ENCODE measurements around the gene WFS1. TPM values are rescaled to one million over a fixed set of nuclear protein-coding genes. Genes with fewer than 3 reads are reported as not detected.

The WFS1 gene
- total and polyA plus RNA-seq, 9 of the 15 experiments (the other 6 are each of a cell fraction or from before 2014, with no cell fraction given), result 0.01 to 0.29 (median 0.03) TPM; not detected in 5

DNA sequence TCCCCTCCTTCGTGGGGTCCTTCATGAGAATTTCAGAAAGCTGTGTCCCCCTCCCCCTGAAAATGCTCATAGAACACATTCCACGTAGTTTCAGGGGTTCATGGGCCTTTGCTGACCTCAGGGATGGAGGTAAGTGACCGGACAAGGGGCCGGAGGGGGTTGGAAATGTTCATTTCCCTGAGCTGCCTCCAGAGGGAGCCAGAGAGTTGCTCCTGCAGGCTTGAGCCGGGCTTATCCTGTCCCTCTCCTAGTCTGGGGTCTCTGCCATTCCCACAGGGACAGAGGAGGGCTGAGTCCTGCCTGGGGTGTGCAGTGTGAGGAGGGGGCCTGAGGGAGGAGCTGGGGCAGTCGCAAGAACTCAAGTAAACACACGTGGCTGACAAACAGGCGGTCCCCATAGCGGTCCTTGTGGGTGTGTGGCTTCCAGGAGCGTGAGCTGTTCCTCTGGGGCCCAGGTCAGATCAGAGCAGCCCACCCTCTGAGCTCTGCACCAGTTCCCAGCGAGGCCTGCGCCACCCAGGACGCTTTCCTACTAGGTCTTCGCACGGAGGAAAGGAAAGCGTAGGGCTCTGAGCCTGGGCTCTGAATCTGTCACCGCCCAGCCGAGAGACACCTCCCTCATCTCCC lies 62.5 kb downstream of the WFS1 start:
- ChIA-PET POLR2A (interaction anchor here (0.7 to 1.6 kb wide), 2 partner anchors 82 to 152 kb away, joined by 3 to 4 read pairs; no protein-coding TSS in a partner anchor), CTCF (ENCODE audit: low intra/inter-chr PET ratio) (interaction anchor here (0.7 to 2.5 kb wide), 5 partner anchors 82 to 334 kb away, joined by 3 to 9 read pairs (median 5); no protein-coding TSS in a partner anchor)
- Histone ChIP-seq H3K36me3 (ENCODE audit: control insufficient read depth, insufficient read depth, low read length) (no peaks in the 10 kb centered on the region), H3K4me3 (no peak overlapping the region), H3K9ac (ENCODE audit: insufficient read depth in 1 of 2, low read depth in 2 of 2, low read length in 2 of 2) (no peak overlapping the region), H3K27ac (ENCODE audit: extremely low read depth, low read depth, low read length) (no peak overlapping the region), H3K9me3 (replicated peaks; ENCODE audit: control insufficient read depth, insufficient read depth, low read depth, low read length) (no peaks in the 10 kb centered on the region), H3K79me2 (ENCODE audit: control insufficient read depth, insufficient read depth, low read length) (no peaks in the 10 kb centered on the region), H3K27me3 (ENCODE audit: control insufficient read depth in 2 of 2, insufficient read depth in 2 of 2, low read length in 2 of 2) (peaks cover 0 to 9% of the 10 kb centered on the region in 2 experiments; a peak in 2 of 5 replicates), H3K9me1 (ENCODE audit: control insufficient read depth, insufficient read depth, low read length) (peaks cover 2% of the 10 kb centered on the region), H3K4me1 (replicated peaks in 1 of 2; ENCODE audit: control insufficient read depth in 2 of 2, insufficient read depth in 2 of 2, low read length in 2 of 2) (peaks cover 0 to 8% of the 10 kb centered on the region in 2 experiments; a peak in 2 of 5 replicates), H4K20me1 (replicated peaks; ENCODE audit: control insufficient read depth, insufficient read depth, low read length) (peaks cover 10% of the 10 kb centered on the region), H2AFZ (ENCODE audit: low read depth, low read length) (no peak overlapping the region), H3K4me2 (ENCODE audit: insufficient read depth, low read length) (no peak overlapping the region)
- ATAC-seq, result peak; percentile 75
- peak; percentile 80 for FAIRE-seq
- 18% methylated on average over 18 of the region's 18 CpGs for WGBS (ENCODE audit: insufficient coverage, low coverage, missing lambda C conversion rate)
- no TSS peak for BruUV-seq (replicated peaks)
- in situ Hi-C loops (cut with MboI) (no loop called here), intact Hi-C loops (cut with micrococcal nuclease) (loop anchor here (5.0 kb wide), 1 partner anchor 215 kb away; no protein-coding TSS in a partner anchor)
- peak; percentile 55 to 72 (median 68) for DNase-seq (ENCODE audit: extremely low read depth in 1 of 4, low spot score in 3 of 4)
- TF ChIP-seq KLF16 (IDR thresholded peaks at IDR 0.05), result peak; percentile 28; the same call in 1 of the 2 replicates
- TF ChIP-seq ZNF644 (tag; IDR thresholded peaks at IDR 0.05; ENCODE audit: low read depth), result no peak
- TF ChIP-seq, protein P1, sequence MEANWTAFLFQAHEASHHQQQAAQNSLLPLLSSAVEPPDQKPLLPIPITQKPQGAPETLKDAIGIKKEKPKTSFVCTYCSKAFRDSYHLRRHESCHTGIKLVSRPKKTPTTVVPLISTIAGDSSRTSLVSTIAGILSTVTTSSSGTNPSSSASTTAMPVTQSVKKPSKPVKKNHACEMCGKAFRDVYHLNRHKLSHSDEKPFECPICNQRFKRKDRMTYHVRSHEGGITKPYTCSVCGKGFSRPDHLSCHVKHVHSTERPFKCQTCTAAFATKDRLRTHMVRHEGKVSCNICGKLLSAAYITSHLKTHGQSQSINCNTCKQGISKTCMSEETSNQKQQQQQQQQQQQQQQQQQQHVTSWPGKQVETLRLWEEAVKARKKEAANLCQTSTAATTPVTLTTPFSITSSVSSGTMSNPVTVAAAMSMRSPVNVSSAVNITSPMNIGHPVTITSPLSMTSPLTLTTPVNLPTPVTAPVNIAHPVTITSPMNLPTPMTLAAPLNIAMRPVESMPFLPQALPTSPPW (CRISPR knock-in tag; IDR thresholded peaks at IDR 0.05), result no peak
- TF ChIP-seq ZNF764 (CRISPR knock-in tag; IDR thresholded peaks at IDR 0.05; ENCODE audit: low read depth), result no peak
- no peak for TF ChIP-seq FIP1L1 (IDR thresholded peaks at IDR 0.05; ENCODE audit: low read depth, low read length, poor library complexity, severe bottlenecking)
- no peak for TF ChIP-seq ASH1L (IDR thresholded peaks at IDR 0.05; ENCODE audit: borderline replicate concordance, low read depth, partially characterized antibody)
- no peak for TF ChIP-seq NR2C2 (CRISPR knock-in tag; IDR thresholded peaks at IDR 0.05)
- no peak for TF ChIP-seq NR2C2 (tag; IDR thresholded peaks at IDR 0.05)
- TF ChIP-seq ZFPM2 (CRISPR knock-in tag; IDR thresholded peaks at IDR 0.05), result no peak
- TF ChIP-seq SETDB1 (IDR thresholded peaks at IDR 0.05; ENCODE audit: low read length), result no peak
- TF ChIP-seq, protein P2, sequence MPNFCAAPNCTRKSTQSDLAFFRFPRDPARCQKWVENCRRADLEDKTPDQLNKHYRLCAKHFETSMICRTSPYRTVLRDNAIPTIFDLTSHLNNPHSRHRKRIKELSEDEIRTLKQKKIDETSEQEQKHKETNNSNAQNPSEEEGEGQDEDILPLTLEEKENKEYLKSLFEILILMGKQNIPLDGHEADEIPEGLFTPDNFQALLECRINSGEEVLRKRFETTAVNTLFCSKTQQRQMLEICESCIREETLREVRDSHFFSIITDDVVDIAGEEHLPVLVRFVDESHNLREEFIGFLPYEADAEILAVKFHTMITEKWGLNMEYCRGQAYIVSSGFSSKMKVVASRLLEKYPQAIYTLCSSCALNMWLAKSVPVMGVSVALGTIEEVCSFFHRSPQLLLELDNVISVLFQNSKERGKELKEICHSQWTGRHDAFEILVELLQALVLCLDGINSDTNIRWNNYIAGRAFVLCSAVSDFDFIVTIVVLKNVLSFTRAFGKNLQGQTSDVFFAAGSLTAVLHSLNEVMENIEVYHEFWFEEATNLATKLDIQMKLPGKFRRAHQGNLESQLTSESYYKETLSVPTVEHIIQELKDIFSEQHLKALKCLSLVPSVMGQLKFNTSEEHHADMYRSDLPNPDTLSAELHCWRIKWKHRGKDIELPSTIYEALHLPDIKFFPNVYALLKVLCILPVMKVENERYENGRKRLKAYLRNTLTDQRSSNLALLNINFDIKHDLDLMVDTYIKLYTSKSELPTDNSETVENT (CRISPR knock-in tag; IDR thresholded peaks at IDR 0.05), result no peak
- TF ChIP-seq, protein P3, sequence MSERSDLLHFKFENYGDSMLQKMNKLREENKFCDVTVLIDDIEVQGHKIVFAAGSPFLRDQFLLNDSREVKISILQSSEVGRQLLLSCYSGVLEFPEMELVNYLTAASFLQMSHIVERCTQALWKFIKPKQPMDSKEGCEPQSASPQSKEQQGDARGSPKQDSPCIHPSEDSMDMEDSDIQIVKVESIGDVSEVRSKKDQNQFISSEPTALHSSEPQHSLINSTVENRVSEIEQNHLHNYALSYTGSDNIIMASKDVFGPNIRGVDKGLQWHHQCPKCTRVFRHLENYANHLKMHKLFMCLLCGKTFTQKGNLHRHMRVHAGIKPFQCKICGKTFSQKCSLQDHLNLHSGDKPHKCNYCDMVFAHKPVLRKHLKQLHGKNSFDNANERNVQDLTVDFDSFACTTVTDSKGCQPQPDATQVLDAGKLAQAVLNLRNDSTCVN (CRISPR knock-in tag; IDR thresholded peaks at IDR 0.05), result no peak
- TF ChIP-seq, protein P4, sequence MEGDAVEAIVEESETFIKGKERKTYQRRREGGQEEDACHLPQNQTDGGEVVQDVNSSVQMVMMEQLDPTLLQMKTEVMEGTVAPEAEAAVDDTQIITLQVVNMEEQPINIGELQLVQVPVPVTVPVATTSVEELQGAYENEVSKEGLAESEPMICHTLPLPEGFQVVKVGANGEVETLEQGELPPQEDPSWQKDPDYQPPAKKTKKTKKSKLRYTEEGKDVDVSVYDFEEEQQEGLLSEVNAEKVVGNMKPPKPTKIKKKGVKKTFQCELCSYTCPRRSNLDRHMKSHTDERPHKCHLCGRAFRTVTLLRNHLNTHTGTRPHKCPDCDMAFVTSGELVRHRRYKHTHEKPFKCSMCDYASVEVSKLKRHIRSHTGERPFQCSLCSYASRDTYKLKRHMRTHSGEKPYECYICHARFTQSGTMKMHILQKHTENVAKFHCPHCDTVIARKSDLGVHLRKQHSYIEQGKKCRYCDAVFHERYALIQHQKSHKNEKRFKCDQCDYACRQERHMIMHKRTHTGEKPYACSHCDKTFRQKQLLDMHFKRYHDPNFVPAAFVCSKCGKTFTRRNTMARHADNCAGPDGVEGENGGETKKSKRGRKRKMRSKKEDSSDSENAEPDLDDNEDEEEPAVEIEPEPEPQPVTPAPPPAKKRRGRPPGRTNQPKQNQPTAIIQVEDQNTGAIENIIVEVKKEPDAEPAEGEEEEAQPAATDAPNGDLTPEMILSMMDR (IDR thresholded peaks at IDR 0.05 in 2 of 3, conservative IDR thresholded peaks at IDR 0.05 in 1 of 3; ENCODE audit: insufficient read depth in 2 of 3, low read depth in 1 of 3, low read length in 3 of 3), result peak; percentile 71 to 79 (median 78)
- no peak for TF ChIP-seq XRCC5 (IDR thresholded peaks at IDR 0.05; ENCODE audit: low read depth, low read length)
- TF ChIP-seq SMC3 (conservative IDR thresholded peaks at IDR 0.05; ENCODE audit: insufficient read depth, low read depth, low read length), result peak; percentile 38; the same call in 1 of the 2 replicates

Data from K562 (cell line).